Left lung (tissue), 10 donors: Measurements from ENCODE around the gene UBE3B. TPM values are rescaled to one million over a fixed set of nuclear protein-coding genes. Genes with fewer than 3 reads are reported as not detected.

Experiments used
- ATAC-seq: fragments of 200-7000 bp; cut with Tn5 transposase; one replicate; pipeline ENCODE4 v1.9.1; 2020; ENCODE audit warnings: moderate library complexity
- DNase-seq, 4 donors: peaks; one replicate each; pipeline ENCODE4 v3.0.0-alpha.2; 2013 to 2020
- H3K27ac ChIP-seq, 2 donors: fragments of 200-600 bp; sonication (generic) in 1 of 2; one replicate each; pipeline versions ENCODE4 v1.5.0 to v1.8.0; 2020 to 2021
- H3K27me3 ChIP-seq, 2 donors: fragments of 200-600 bp; sonication (generic) in 1 of 2; one replicate each; pipeline versions ENCODE4 v1.5.0 to v1.8.0; 2020 to 2021
- H3K36me3 ChIP-seq, 2 donors: fragments of 200-600 bp; sonication (generic) in 1 of 2; one replicate each; pipeline versions ENCODE4 v1.5.0 to v1.8.0; 2020 to 2021
- H3K4me1 ChIP-seq, 2 donors: fragments of 200-600 bp; one replicate each; pipeline ENCODE4 v1.8.0; 2021
- H3K4me3 ChIP-seq, 2 donors: fragments of 200-600 bp; sonication (generic) in 1 of 2; one replicate each; pipeline versions ENCODE4 v1.5.0 to v1.8.0; 2020 to 2021; ENCODE audit warnings: mild to moderate bottlenecking in 1 of 2
- H3K9me3 ChIP-seq, 2 donors: fragments of 200-600 bp; sonication (generic) in 1 of 2; one replicate each; pipeline versions ENCODE4 v1.5.0 to v1.8.0; 2020 to 2021
- intact Hi-C, 2 donors: fragments of 100-400 bp; cut with DNase I; formaldehyde crosslinking; loops; one replicate each; pipeline versions ENCODE4 v1.11.2 to v1.14.2; 2022
- polyA plus RNA-seq, 6 donors: library from polyadenylated mRNA; unstranded; fragments of 120-200 nt; gene quantifications; one replicate each; pipeline ENCODE4 v1.2.1, GENCODE V29; 2013; ENCODE audit not compliant: insufficient read length in 6 of 6
- total RNA-seq, 2 donors: library from RNA; stranded (reverse); fragmentation: NEBNext Ultra II Directional; extraction: Animal tissue kit (Norgen Biotek cat#: 25700); gene quantifications; one replicate each; pipeline ENCODE4 v1.2.1, GENCODE V29; 2021
- TF ChIP-seq, protein P1 (sequence below), 2 donors: fragments of 200-600 bp; sonication (generic) in 1 of 2; IDR thresholded peaks; one replicate each; pipeline versions ENCODE4 v1.5.0 to v1.8.0; 2021; ENCODE audit warnings: antibody characterized with exemption in 2 of 2
- donor health status: DM: no; HTN: yes; CAD: no.
- donor health status: DM: no; HTN: no; CAD: no.

The UBE3B gene
- total and polyA plus RNA-seq, 8 donors, result 30.5 to 42.5 (median 34.3) TPM

DNA sequence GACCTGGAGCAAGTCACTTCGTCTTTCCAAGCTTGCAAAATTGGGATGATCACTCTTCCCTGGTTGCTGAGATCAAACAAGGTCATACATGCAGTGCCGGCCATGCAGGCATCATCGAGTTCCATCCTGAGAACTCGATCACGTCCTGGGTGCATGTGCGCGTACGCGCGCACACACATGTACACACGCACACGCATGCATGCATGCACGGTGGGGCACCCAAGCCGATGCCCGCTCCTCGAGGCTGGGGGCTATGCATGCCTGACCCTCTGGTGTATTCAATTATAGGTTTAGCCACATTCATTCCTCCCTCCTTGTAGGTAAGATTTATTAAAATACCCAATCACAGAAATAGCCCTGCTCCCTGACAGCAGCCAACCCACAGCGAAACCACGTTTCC, 69.9 kb downstream of the UBE3B start:
- H3K27ac ChIP-seq, result no peak overlapping the region
- no peak overlapping the region for H3K4me3 ChIP-seq
- peak in 1 of 4 donors; percentile 58 for DNase-seq
- H3K27me3 ChIP-seq, result peaks cover 0 to 44% of the 10 kb centered on the region in 2 donors
- H3K36me3 ChIP-seq, result no peaks in the 10 kb centered on the region
- no peaks in the 10 kb centered on the region for H3K4me1 ChIP-seq
- TF ChIP-seq, protein P1, sequence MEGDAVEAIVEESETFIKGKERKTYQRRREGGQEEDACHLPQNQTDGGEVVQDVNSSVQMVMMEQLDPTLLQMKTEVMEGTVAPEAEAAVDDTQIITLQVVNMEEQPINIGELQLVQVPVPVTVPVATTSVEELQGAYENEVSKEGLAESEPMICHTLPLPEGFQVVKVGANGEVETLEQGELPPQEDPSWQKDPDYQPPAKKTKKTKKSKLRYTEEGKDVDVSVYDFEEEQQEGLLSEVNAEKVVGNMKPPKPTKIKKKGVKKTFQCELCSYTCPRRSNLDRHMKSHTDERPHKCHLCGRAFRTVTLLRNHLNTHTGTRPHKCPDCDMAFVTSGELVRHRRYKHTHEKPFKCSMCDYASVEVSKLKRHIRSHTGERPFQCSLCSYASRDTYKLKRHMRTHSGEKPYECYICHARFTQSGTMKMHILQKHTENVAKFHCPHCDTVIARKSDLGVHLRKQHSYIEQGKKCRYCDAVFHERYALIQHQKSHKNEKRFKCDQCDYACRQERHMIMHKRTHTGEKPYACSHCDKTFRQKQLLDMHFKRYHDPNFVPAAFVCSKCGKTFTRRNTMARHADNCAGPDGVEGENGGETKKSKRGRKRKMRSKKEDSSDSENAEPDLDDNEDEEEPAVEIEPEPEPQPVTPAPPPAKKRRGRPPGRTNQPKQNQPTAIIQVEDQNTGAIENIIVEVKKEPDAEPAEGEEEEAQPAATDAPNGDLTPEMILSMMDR (IDR thresholded peaks at IDR 0.05), result no peak
- H3K9me3 ChIP-seq, result no peaks in the 10 kb centered on the region
- ATAC-seq, result no peak
- intact Hi-C loops, result no loop called here

DNA sequence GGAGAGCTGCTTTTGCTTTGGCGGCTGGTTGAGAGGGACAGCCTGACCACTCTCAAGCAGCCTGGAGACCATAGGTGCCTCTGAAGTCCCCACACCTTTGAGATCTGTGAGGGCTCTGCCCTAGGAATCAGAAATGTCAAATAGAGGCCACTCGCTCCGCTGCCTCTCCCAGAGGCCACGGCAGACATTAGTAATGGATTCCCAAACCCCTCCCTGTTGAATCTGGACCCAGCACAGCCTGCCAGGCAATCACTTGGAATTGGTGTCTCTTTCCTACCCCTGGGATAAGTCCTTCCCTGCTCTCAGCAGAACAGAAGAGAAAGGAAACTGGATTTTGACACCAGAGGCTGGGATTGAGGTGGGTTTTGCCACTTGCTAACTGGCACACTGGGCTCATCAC, 70.8 kb downstream of the UBE3B start:
- Histone ChIP-seq H3K4me3 (no peak overlapping the region), H3K27me3 (peaks cover 0 to 48% of the 10 kb centered on the region in 2 donors), H3K4me1 (no peaks in the 10 kb centered on the region), H3K36me3 (no peaks in the 10 kb centered on the region), H3K27ac (no peak overlapping the region), H3K9me3 (no peaks in the 10 kb centered on the region)
- intact Hi-C loops, result no loop called here
- DNase-seq, result peak in 1 of 4 donors; percentile 9
- TF ChIP-seq, protein P1 (IDR thresholded peaks at IDR 0.05), result no peak
- no peak for ATAC-seq

DNA sequence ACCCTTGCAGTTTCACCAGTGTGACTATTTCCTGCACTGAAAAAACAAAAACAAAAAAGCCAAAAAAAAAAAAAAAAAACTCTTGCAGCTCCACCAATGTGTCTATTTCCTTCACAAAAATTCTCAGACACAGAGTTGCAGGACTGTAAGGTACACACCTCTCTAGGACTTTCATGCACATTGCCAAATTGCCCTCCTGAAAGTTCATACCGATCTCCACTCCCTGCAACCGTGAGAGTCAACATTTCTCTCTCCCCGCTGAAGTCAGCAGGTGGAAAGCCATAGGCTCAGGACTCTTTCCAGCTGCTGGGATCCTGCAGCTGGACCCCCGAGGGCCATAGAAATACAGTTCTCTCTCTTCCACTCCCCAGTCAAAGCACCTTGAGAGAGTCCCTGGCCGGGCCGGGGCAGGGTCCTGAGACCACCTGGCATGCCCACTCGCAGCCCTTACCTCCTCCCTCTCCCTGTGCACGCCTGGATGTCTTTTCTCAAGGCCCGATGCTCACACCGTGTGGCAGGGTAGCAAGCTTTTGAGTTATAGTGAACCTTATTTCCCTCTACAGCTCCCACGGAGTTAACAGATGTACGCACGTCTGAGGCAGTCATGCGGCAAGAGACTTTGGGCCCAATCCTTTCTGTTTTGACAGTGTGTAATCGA, 72.3 kb downstream of the UBE3B start:
- no peaks in the 10 kb centered on the region for H3K4me1 ChIP-seq
- H3K4me3 ChIP-seq, result no peak overlapping the region
- DNase-seq, result no peak
- no peak for ATAC-seq
- no peak overlapping the region for H3K27ac ChIP-seq
- H3K36me3 ChIP-seq, result no peaks in the 10 kb centered on the region
- TF ChIP-seq, protein P1 (IDR thresholded peaks at IDR 0.05), result no peak
- intact Hi-C loops, result no loop called here
- H3K9me3 ChIP-seq, result no peaks in the 10 kb centered on the region
- H3K27me3 ChIP-seq, result peaks cover 0 to 57% of the 10 kb centered on the region in 2 donors

DNA sequence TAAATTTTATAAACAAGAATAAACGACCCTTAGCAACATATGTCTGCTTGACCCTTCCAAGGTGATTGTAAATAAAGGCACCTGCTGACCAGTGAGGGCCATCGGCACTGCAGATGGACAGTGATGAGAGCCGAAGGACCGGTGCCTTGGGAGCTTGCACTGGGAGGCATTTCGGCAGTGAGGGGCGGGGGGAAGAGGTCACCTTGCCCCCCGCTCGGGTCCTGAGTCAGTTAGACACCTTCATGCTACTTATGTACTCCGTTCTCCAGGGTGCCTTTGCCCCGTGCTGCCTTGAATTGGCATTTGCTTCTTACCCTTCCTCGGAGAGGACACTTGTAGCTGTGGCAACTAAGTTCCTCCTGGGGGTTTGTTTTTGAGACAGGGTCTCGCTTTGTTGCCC, 72.8 kb downstream of the UBE3B start:
- Histone ChIP-seq H3K27me3 (peaks cover 0 to 57% of the 10 kb centered on the region in 2 donors), H3K36me3 (no peaks in the 10 kb centered on the region), H3K9me3 (no peaks in the 10 kb centered on the region), H3K27ac (no peak overlapping the region), H3K4me1 (no peaks in the 10 kb centered on the region), H3K4me3 (no peak overlapping the region)
- no peak for ATAC-seq
- intact Hi-C loops, result no loop called here
- DNase-seq, result no peak
- TF ChIP-seq, protein P1 (IDR thresholded peaks at IDR 0.05), result no peak

DNA sequence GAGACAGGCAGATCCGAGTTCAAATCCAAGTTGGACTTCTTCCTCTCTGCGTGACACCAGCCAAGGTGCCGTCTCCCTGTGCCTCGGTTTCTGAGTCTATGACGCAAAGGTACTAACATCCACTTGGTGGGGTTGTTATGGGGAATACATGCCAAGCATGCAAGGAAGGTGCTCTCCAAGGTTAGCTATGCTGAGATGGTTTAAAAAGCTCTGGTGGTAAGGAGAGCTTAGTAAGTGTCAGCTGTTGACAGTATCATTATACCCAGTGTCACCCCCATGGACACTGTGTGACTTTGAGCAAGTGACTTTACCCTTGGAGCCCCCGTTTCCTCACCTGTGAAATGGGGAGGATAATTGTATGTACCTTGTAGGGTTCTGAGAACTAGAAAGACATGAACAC, 73.7 kb downstream of the UBE3B start:
- ATAC-seq, result no peak
- intact Hi-C loops, result no loop called here
- no peak overlapping the region for H3K4me3 ChIP-seq
- no peak overlapping the region for H3K27ac ChIP-seq
- H3K4me1 ChIP-seq, result no peaks in the 10 kb centered on the region
- H3K36me3 ChIP-seq, result no peaks in the 10 kb centered on the region
- TF ChIP-seq, protein P1 (IDR thresholded peaks at IDR 0.05), result no peak
- H3K27me3 ChIP-seq, result peaks cover 0 to 57% of the 10 kb centered on the region in 2 donors
- H3K9me3 ChIP-seq, result no peaks in the 10 kb centered on the region
- DNase-seq, result no peak
